Smooth muscle cell (in vitro differentiated cells): ENCODE measurements around the gene CARS2. TPM values are rescaled to one million over a fixed set of nuclear protein-coding genes. Genes with fewer than 3 reads are reported as not detected.

Source experiments
- DNase-seq: peaks from one replicate; lab custom pipeline; 2025; ENCODE audit not compliant: unreplicated experiment; lab: John Stamatoyannopoulos, UW
- H2AFZ ChIP-seq: fragments of 200-600 bp; sonication (generic); 2 replicates; pipeline ENCODE4 v1.6.0; 2016; ENCODE audit warnings: antibody characterized with exemption, low read depth, mild to moderate bottlenecking
- H3F3A ChIP-seq: fragments of 200-600 bp; sonication (generic); 2 replicates; pipeline ENCODE4 v1.6.0; 2017; ENCODE audit warnings: antibody characterized with exemption, low read depth
- H3K27ac ChIP-seq: fragments of 200-600 bp; sonication (generic); 2 replicates; pipeline ENCODE4 v1.5.1; 2016; ENCODE audit warnings: low read depth, mild to moderate bottlenecking
- H3K27me3 ChIP-seq: fragments of 200-600 bp; sonication (generic); 2 replicates; pipeline ENCODE4 v1.6.1; 2016; ENCODE audit warnings: low read depth, mild to moderate bottlenecking
- H3K36me3 ChIP-seq: fragments of 200-600 bp; sonication (generic); 2 replicates; pipeline ENCODE4 v1.5.1; 2016; ENCODE audit warnings: low read depth
- H3K4me1 ChIP-seq: fragments of 200-600 bp; sonication (generic); 2 replicates; pipeline ENCODE4 v1.5.1; 2016; ENCODE audit warnings: low read depth
- H3K4me2 ChIP-seq: fragments of 200-600 bp; sonication (generic); 2 replicates; pipeline ENCODE4 v1.6.0; 2016; ENCODE audit warnings: mild to moderate bottlenecking
- H3K4me3 ChIP-seq: fragments of 200-600 bp; sonication (generic); 2 replicates; pipeline ENCODE4 v1.5.1; 2016; ENCODE audit warnings: mild to moderate bottlenecking
- H3K79me2 ChIP-seq: fragments of 200-600 bp; sonication (generic); 2 replicates; pipeline ENCODE4 v1.6.0; 2016; ENCODE audit warnings: low read depth, mild to moderate bottlenecking
- H3K9ac ChIP-seq: fragments of 200-600 bp; sonication (generic); 2 replicates; pipeline ENCODE4 v1.6.0; 2016; ENCODE audit warnings: low read depth
- H3K9me3 ChIP-seq: fragments of 200-600 bp; sonication (generic); replicated peaks from 2 replicates; pipeline ENCODE4 v1.5.1; 2016; ENCODE audit warnings: low read depth
- H4K20me1 ChIP-seq: fragments of 200-600 bp; sonication (generic); 2 replicates; pipeline ENCODE4 v1.6.0; 2016; ENCODE audit warnings: low read depth
- CTCF ChIP-seq: fragments of 200-600 bp; sonication (generic); IDR thresholded peaks from 2 replicates; pipeline ENCODE4 v1.5.1; 2017; ENCODE audit warnings: borderline replicate concordance, mild to moderate bottlenecking, antibody characterized with exemption; ENCODE audit not compliant: insufficient read depth, poor library complexity, severe bottlenecking
- WGBS: methylation state at CpG from one replicate; pipeline ENCODE4 v1.1.7; 2016; ENCODE audit warnings: low lambda C conversion rate; 5-methylcytosine and 5-hydroxymethylcytosine counted together
- polyA plus RNA-seq: library from polyadenylated mRNA; unstranded; fragments of >200 nt; fragmentation: Nextera tagmentation; extraction: Ambion mirVana; gene quantifications from 2 replicates; pipeline ENCODE4 v1.2.1, GENCODE V29; 2016
- total RNA-seq: library from RNA; depleted of rRNA; stranded (reverse); fragments of >200 nt; gene quantifications from 2 replicates; pipeline ENCODE4 v1.2.3, GENCODE V29; 2014

The CARS2 gene
- total and polyA plus RNA-seq, 2 experiments from 2014 or later = 37.5 to 71.7 TPM

- no peaks in the 10 kb centered on the region for H3K9me3 ChIP-seq
- no peak overlapping the region for H3K9ac ChIP-seq
- H2AFZ ChIP-seq = no peak overlapping the region
- H3K36me3 ChIP-seq = no peaks in the 10 kb centered on the region
- WGBS = 79% methylated on average over 6 of the region's 8 CpGs
- peak overlapping the region; percentile 82 for H3K4me3 ChIP-seq
- TF ChIP-seq CTCF = no peak
- peak overlapping the region; percentile 79 for H3K4me2 ChIP-seq
- no peak for DNase-seq
- peaks cover 29% of the 10 kb centered on the region for H3F3A ChIP-seq
- no peaks in the 10 kb centered on the region for H3K27me3 ChIP-seq
- peaks cover 44% of the 10 kb centered on the region for H3K79me2 ChIP-seq
- H3K4me1 ChIP-seq = peaks cover 14% of the 10 kb centered on the region
- H3K27ac ChIP-seq = no peak overlapping the region
- peaks cover 17% of the 10 kb centered on the region for H4K20me1 ChIP-seq
Observed at GRCh38 chr13:110706570-110707372, 855 bp upstream of the CARS2 start.

GRCh38 chr13:110705356-110705825 is 525 bp downstream of the CARS2 start:
- peak overlapping the region; percentile 40 for H2AFZ ChIP-seq
- peak overlapping the region; percentile 82 for H3K4me3 ChIP-seq
- DNase-seq = no peak
- no peaks in the 10 kb centered on the region for H3K27me3 ChIP-seq
- 10% methylated on average over 12 of the region's 12 CpGs for WGBS
- H3F3A ChIP-seq = peaks cover 15% of the 10 kb centered on the region
- H3K27ac ChIP-seq = peak overlapping the region; percentile 92
- H3K79me2 ChIP-seq = peaks cover 48% of the 10 kb centered on the region
- H3K9me3 ChIP-seq = no peaks in the 10 kb centered on the region
- peak overlapping the region; percentile 88 for H3K9ac ChIP-seq
- H4K20me1 ChIP-seq = peaks cover 17% of the 10 kb centered on the region
- no peak for TF ChIP-seq CTCF
- peak overlapping the region; percentile 92 for H3K4me2 ChIP-seq
- no peaks in the 10 kb centered on the region for H3K36me3 ChIP-seq
- peaks cover 9% of the 10 kb centered on the region for H3K4me1 ChIP-seq

- H3K27me3 ChIP-seq = no peaks in the 10 kb centered on the region
- peaks cover 11% of the 10 kb centered on the region for H3F3A ChIP-seq
- no peak overlapping the region for H3K4me2 ChIP-seq
- 88% methylated on average over 15 of the region's 15 CpGs for WGBS
- no peak overlapping the region for H2AFZ ChIP-seq
- H3K9me3 ChIP-seq = no peaks in the 10 kb centered on the region
- no peak overlapping the region for H3K27ac ChIP-seq
- DNase-seq = no peak
- no peak overlapping the region for H3K9ac ChIP-seq
- TF ChIP-seq CTCF = no peak
- H3K36me3 ChIP-seq = no peaks in the 10 kb centered on the region
- H3K79me2 ChIP-seq = peaks cover 55% of the 10 kb centered on the region
- no peak overlapping the region for H3K4me3 ChIP-seq
- peaks cover 9% of the 10 kb centered on the region for H3K4me1 ChIP-seq
- peaks cover 26% of the 10 kb centered on the region for H4K20me1 ChIP-seq
Observed at GRCh38 chr13:110702591-110703526, 3.1 kb downstream of the CARS2 start.
